ENCODE data around the gene DNAH11. TPM values are rescaled to one million over a fixed set of nuclear protein-coding genes. Genes with fewer than 3 reads are reported as not detected.
"Not testable (repeated sequence)": the region's sequence is repeated elsewhere in the genome, so short reads cannot be mapped to it uniquely, and the experiment has no call there.

DNAH11 gene
- total RNA-seq, 1 experiment from 2014 or later, result 0.54 TPM

DNA sequence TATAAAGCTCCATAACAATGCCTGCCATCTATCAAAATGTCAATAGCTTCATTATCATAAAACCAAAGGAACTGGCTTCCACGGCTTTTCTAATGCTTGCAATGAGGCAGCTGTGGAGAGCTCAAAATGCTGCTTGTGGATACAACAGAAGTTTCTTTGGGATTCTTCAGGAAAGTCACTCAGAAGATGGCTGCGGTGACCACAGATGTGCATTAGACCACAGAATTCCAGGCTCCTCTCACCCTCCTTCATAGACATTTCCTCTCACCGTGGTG, 325.7 kb downstream of the DNAH11 start:
- no peak overlapping the region for H3K4me3 ChIP-seq (ENCODE audit: low read depth, low read length, poor library complexity, severe bottlenecking)
- ChIA-PET POLR2A (ENCODE audit: low non-redundant PET) (interaction anchor here (0.6 kb wide), 2 partner anchors 43 to 77 kb away, joined by 3 read pairs; no protein-coding TSS in a partner anchor), CTCF (no interaction called here)
- no TSS peak for BruUV-seq (replicated peaks)
- no peak overlapping the region for H3K27ac ChIP-seq (ENCODE audit: low read depth, low read length, poor library complexity, severe bottlenecking)
- H3K4me1 ChIP-seq (ENCODE audit: insufficient read depth, low read length, poor library complexity, severe bottlenecking), result peaks cover 65% of the 10 kb centered on the region
- H3K9me3 ChIP-seq (ENCODE audit: low read depth, low read length, poor library complexity, severe bottlenecking), result no peaks in the 10 kb centered on the region
- H3K27me3 ChIP-seq (replicated peaks; ENCODE audit: insufficient read depth, low read depth, low read length, poor library complexity), result no peaks in the 10 kb centered on the region
- intact Hi-C loops (cut with micrococcal nuclease; ENCODE audit: unreplicated experiment), result loop anchor here (5.0 kb wide), 2 partner anchors 44 to 74 kb away; no protein-coding TSS in a partner anchor
- no peaks in the 10 kb centered on the region for H3K36me3 ChIP-seq (ENCODE audit: insufficient read depth, low read length, poor library complexity, severe bottlenecking)
- TF ChIP-seq EZH2 (IDR thresholded peaks at IDR 0.05; ENCODE audit: borderline replicate concordance, low read depth, low read length, poor library complexity, severe bottlenecking) (no peak), CTCF (conservative IDR thresholded peaks at IDR 0.05; ENCODE audit: low read depth, low read length) (no peak)
- peak; percentile 59 for DNase-seq (ENCODE audit: low spot score)

DNA sequence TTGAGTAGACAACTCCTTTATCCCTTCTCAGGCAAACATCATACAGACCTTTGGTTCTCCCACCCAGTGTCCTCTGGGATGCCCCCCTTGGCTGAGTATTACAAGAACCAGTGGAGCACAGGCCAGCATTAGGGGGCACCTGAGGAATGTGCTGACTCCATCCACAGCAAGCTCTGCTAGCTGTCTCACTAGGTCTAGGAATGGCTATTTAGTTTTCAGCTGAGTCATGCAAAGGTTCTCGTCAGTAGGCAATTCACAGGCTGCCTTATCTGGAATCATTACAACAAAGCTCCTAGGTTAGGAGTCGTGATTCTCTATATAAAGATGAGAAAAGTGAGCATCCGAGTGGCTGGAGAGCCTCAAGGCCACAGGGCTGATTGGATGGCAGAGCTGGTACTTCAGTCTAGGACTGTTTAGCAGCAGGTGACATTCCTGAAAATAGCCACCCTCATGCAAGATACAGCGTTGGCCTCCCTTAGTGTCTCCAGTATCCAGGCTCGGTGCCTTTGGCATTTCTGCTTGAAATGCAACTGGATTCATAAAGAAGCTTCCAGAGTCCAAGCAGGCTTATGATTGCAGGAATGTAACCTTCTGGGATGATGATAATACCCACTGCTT, 327.1 kb downstream of the DNAH11 start:
- Histone ChIP-seq H3K27ac (ENCODE audit: low read depth, low read length, poor library complexity, severe bottlenecking) (no peak overlapping the region), H3K4me3 (ENCODE audit: low read depth, low read length, poor library complexity, severe bottlenecking) (no peak overlapping the region), H3K9me3 (ENCODE audit: low read depth, low read length, poor library complexity, severe bottlenecking) (no peaks in the 10 kb centered on the region), H3K27me3 (replicated peaks; ENCODE audit: insufficient read depth, low read depth, low read length, poor library complexity) (no peaks in the 10 kb centered on the region), H3K4me1 (ENCODE audit: insufficient read depth, low read length, poor library complexity, severe bottlenecking) (peaks cover 52% of the 10 kb centered on the region), H3K36me3 (ENCODE audit: insufficient read depth, low read length, poor library complexity, severe bottlenecking) (no peaks in the 10 kb centered on the region)
- intact Hi-C loops (cut with micrococcal nuclease; ENCODE audit: unreplicated experiment), result loop anchor here (5.0 kb wide), 2 partner anchors 42 to 72 kb away; no protein-coding TSS in a partner anchor
- CTCF ChIA-PET, result no interaction called here
- no peak for TF ChIP-seq CTCF (conservative IDR thresholded peaks at IDR 0.05; ENCODE audit: low read depth, low read length)
- TF ChIP-seq EZH2 (IDR thresholded peaks at IDR 0.05; ENCODE audit: borderline replicate concordance, low read depth, low read length, poor library complexity, severe bottlenecking), result no peak
- no peak for DNase-seq (ENCODE audit: low spot score)
- POLR2A ChIA-PET (ENCODE audit: low non-redundant PET), result no interaction called here
- no TSS peak for BruUV-seq (replicated peaks)

DNA sequence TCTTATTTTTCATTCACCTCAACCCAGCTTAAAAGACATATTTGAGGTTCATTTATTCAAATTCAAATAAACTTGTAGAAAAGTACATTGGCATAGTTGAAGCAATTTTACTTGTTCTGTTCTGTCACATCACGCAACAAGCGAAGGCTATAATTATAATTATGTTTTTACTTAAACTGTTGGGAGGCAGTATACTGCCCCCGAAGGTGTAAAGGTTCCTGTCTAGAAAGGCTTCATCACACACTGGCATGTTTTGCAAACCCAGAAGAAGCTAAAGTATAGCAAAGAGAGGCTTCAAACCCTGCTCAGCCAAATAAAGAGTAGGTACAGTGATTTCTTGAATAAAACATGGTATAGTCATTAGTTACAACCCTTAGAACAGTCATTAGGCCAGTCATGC, 340.2 kb downstream of the DNAH11 start:
- intact Hi-C loops (cut with micrococcal nuclease; ENCODE audit: unreplicated experiment), result no loop called here
- Histone ChIP-seq H3K27ac (ENCODE audit: low read depth, low read length, poor library complexity, severe bottlenecking) (no peak overlapping the region), H3K9me3 (ENCODE audit: low read depth, low read length, poor library complexity, severe bottlenecking) (no peaks in the 10 kb centered on the region), H3K4me3 (ENCODE audit: low read depth, low read length, poor library complexity, severe bottlenecking) (no peak overlapping the region), H3K27me3 (replicated peaks; ENCODE audit: insufficient read depth, low read depth, low read length, poor library complexity) (no peaks in the 10 kb centered on the region), H3K4me1 (ENCODE audit: insufficient read depth, low read length, poor library complexity, severe bottlenecking) (no peaks in the 10 kb centered on the region), H3K36me3 (ENCODE audit: insufficient read depth, low read length, poor library complexity, severe bottlenecking) (no peaks in the 10 kb centered on the region)
- TF ChIP-seq CTCF (conservative IDR thresholded peaks at IDR 0.05; ENCODE audit: low read depth, low read length) (no peak; the same call in 1 of the 2 replicates), EZH2 (IDR thresholded peaks at IDR 0.05; ENCODE audit: borderline replicate concordance, low read depth, low read length, poor library complexity, severe bottlenecking) (no peak)
- ChIA-PET CTCF (no interaction called here), POLR2A (ENCODE audit: low non-redundant PET) (no interaction called here)
- DNase-seq (ENCODE audit: low spot score), result no peak
- no TSS peak for BruUV-seq (replicated peaks)

DNA sequence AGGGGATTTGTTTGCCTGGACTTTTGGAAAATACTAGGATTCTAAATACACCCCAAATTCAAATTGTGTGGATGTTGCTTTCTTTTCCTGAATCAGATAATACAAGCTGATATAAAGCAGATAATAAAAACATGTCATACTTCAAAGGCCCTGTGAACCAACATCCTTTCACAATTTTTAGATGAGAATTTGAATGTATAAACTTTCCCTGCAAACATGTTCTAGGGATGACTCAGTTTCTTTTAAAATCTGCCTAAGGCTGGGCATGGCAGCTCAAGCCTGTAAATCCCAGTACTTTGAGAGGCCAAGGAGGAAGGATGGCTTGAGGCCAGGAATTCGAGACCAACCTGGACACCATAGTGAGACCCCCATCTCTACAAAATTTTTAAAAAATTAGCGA, 340.7 kb downstream of the DNAH11 start:
- BruUV-seq (replicated peaks); H3K36me3 ChIP-seq (ENCODE audit: insufficient read depth, low read length, poor library complexity, severe bottlenecking); CTCF ChIA-PET; H3K9me3 ChIP-seq (ENCODE audit: low read depth, low read length, poor library complexity, severe bottlenecking); intact Hi-C loops (cut with micrococcal nuclease; ENCODE audit: unreplicated experiment); H3K4me1 ChIP-seq (ENCODE audit: insufficient read depth, low read length, poor library complexity, severe bottlenecking); H3K27me3 ChIP-seq (replicated peaks; ENCODE audit: insufficient read depth, low read depth, low read length, poor library complexity); H3K27ac ChIP-seq (ENCODE audit: low read depth, low read length, poor library complexity, severe bottlenecking); POLR2A ChIA-PET (ENCODE audit: low non-redundant PET); H3K4me3 ChIP-seq (ENCODE audit: low read depth, low read length, poor library complexity, severe bottlenecking); DNase-seq (ENCODE audit: low spot score): not testable (repeated sequence)
